HFF-Myc (cell line): Measurements from ENCODE around the gene GSS.

Source experiments
- DNase-seq: peaks from one replicate; pipeline ENCODE4 v3.0.0-alpha.2; 2011; ENCODE audit warnings: low read depth; ENCODE audit errors: extremely low read depth
- H3K4me3 ChIP-seq: replicated peaks from 2 replicates; pipeline ENCODE4 v1.5.1; 2011; ENCODE audit warnings: low read depth, mild to moderate bottlenecking, control low read depth, low read length
- TF ChIP-seq, protein P1 (sequence below): IDR thresholded peaks from 2 replicates; pipeline ENCODE4 v1.5.1; 2012; ENCODE audit warnings: mild to moderate bottlenecking, low read depth, low read length, control low read depth; ENCODE audit errors: missing control alignments

Gene GSS

DNA sequence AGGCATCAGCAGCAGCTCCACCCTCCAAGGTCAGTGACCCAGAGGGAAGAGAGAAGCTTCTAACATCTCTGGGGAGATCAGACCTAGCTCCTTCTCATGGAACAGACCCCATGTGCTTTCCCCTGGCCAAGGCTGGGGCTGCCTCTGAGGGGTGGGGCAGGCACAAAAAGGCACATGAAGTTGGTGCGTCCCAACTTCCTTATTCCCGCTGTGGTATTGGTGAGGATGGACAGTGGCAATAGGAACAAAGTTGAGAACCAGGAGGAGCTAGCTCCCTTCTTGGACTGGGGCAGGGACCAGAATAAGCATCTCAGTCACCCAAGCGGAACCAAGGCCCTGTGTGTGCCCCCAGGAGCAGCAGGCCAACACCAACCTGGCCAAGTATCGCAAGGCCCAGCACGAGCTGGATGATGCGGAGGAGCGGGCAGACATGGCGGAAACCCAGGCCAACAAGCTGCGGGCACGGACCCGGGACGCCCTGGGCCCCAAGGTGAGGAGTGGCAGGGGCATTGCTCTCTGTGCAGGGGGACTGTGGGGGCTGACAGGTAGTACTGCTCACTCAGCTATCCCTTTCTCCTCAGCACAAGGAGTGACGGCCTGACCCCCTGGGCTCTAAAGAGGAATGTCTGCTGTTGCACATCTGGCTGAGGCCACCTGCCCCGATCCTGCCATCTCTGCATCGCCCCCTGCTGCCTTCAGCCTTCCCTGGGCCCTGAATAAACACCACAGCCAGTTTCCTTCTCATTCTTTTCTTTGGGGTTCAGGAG lies 46.2 kb upstream of the GSS start:
- DNase-seq = no peak
- TF ChIP-seq, protein P1, sequence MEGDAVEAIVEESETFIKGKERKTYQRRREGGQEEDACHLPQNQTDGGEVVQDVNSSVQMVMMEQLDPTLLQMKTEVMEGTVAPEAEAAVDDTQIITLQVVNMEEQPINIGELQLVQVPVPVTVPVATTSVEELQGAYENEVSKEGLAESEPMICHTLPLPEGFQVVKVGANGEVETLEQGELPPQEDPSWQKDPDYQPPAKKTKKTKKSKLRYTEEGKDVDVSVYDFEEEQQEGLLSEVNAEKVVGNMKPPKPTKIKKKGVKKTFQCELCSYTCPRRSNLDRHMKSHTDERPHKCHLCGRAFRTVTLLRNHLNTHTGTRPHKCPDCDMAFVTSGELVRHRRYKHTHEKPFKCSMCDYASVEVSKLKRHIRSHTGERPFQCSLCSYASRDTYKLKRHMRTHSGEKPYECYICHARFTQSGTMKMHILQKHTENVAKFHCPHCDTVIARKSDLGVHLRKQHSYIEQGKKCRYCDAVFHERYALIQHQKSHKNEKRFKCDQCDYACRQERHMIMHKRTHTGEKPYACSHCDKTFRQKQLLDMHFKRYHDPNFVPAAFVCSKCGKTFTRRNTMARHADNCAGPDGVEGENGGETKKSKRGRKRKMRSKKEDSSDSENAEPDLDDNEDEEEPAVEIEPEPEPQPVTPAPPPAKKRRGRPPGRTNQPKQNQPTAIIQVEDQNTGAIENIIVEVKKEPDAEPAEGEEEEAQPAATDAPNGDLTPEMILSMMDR = peak; percentile 33
- no peak overlapping the region for H3K4me3 ChIP-seq

- DNase-seq = no peak
- no peak overlapping the region for H3K4me3 ChIP-seq
- TF ChIP-seq, protein P1 = no peak
Observed at GRCh38 chr20:35000922-35001595, 45.5 kb upstream of the GSS start.

GRCh38 chr20:35000311-35000921 lies 44.8 kb upstream of the GSS start:
- TF ChIP-seq, protein P1 = no peak
- no peak overlapping the region for H3K4me3 ChIP-seq
- no peak for DNase-seq

DNA sequence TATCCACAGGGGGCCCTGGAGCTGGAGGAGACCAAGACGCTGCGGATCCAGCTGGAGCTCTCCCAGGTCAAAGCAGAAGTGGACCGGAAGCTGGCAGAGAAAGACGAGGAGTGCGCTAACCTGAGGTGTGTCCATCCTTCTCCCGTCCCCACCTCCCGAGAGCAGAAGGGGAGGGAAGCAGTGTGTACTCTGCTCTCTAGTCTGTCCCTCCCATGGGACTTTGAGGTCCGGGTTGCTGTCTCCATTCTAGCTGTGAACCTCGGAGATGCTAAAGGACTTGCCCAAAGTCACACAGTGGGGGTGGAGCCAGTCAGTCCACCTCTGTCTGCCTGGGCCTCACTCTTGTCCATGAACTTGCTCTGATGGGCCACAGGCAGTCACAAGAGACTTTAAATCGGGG lies 44.2 kb upstream of the GSS start:
- H3K4me3 ChIP-seq = no peak overlapping the region
- no peak for DNase-seq
- TF ChIP-seq, protein P1 = no peak

GRCh38 chr20:34999021-34999451 lies 43.4 kb upstream of the GSS start:
- no peak for DNase-seq
- TF ChIP-seq, protein P1 = no peak
- no peak overlapping the region for H3K4me3 ChIP-seq

- TF ChIP-seq, protein P1 = no peak
- no peak overlapping the region for H3K4me3 ChIP-seq
- DNase-seq = no peak
Observed at GRCh38 chr20:34998331-34998950, 42.8 kb upstream of the GSS start.
